ENCODE measurements around the gene CHD9NB.

Gene CHD9NB

GRCh38 chr16:53052519-53053501 lies at the start of gene CHD9NB:
Gene CHD9NB, minus strand, starts transcription at chr16:53052897. Its CDS starts 8,739 bp downstream, at chr16:53044158.
- no peak for DNase-seq (ENCODE audit: low read depth in 2 of 2)

- no peak for DNase-seq (ENCODE audit: low read depth in 2 of 2)
Observed at GRCh38 chr16:53100889-53101288, 48.2 kb upstream of the CHD9NB start.

- no peak for DNase-seq (ENCODE audit: low read depth in 2 of 2)
Observed at GRCh38 chr16:53100131-53100748, 47.5 kb upstream of the CHD9NB start.

GRCh38 chr16:53099318-53100130 lies 46.8 kb upstream of the CHD9NB start:
- peak; percentile 20 to 41 for DNase-seq (ENCODE audit: low read depth in 2 of 2)

- DNase-seq (ENCODE audit: low read depth in 2 of 2), result no peak
Observed at GRCh38 chr16:53098526-53099317, 46.0 kb upstream of the CHD9NB start.

- DNase-seq (ENCODE audit: low read depth in 2 of 2), result no peak
Observed at GRCh38 chr16:53097190-53097589, 44.5 kb upstream of the CHD9NB start.

- no peak for DNase-seq (ENCODE audit: low read depth in 2 of 2)
Observed at GRCh38 chr16:53094013-53094630, 41.4 kb upstream of the CHD9NB start.

- DNase-seq (ENCODE audit: low read depth in 2 of 2), result no peak
Observed at GRCh38 chr16:53093162-53093744, 40.6 kb upstream of the CHD9NB start.

- DNase-seq (ENCODE audit: low read depth in 2 of 2), result no peak
Observed at GRCh38 chr16:53092284-53092683, 39.6 kb upstream of the CHD9NB start.

- DNase-seq (ENCODE audit: low read depth in 2 of 2), result no peak
Observed at GRCh38 chr16:53091466-53092211, 38.9 kb upstream of the CHD9NB start.

- DNase-seq (ENCODE audit: low read depth in 2 of 2), result no peak
Observed at GRCh38 chr16:53090591-53091411, 38.1 kb upstream of the CHD9NB start.

GRCh38 chr16:53090286-53090590 lies 37.5 kb upstream of the CHD9NB start:
- no peak for DNase-seq (ENCODE audit: low read depth in 2 of 2)

- no peak for DNase-seq (ENCODE audit: low read depth in 2 of 2)
Observed at GRCh38 chr16:53089434-53090285, 37.0 kb upstream of the CHD9NB start.

GRCh38 chr16:53087101-53087500 lies 34.4 kb upstream of the CHD9NB start:
- DNase-seq (ENCODE audit: low read depth in 2 of 2), result no peak

- DNase-seq (ENCODE audit: low read depth in 2 of 2), result no peak
Observed at GRCh38 chr16:53085931-53086421, 33.3 kb upstream of the CHD9NB start.

- DNase-seq (ENCODE audit: low read depth in 2 of 2), result no peak
Observed at GRCh38 chr16:53085369-53085843, 32.7 kb upstream of the CHD9NB start.

- no peak for DNase-seq (ENCODE audit: low read depth in 2 of 2)
Observed at GRCh38 chr16:53084746-53085334, 32.1 kb upstream of the CHD9NB start.
